Measurements from ENCODE around the gene OR2W1.
A peak's percentile ranks its signal among the peaks of the same experiment; 100 is the strongest.

OR2W1 gene

GRCh38 chr6:29071831-29072723, 27.1 kb upstream of the OR2W1 start:
- DNase-seq (ENCODE audit: extremely low spot score): peak; percentile 23
- ChIA-PET CTCF (interaction anchor here (0.8 to 1.6 kb wide), 2 partner anchors 17 to 31 kb away, joined by 4 to 5 read pairs; no protein-coding TSS in a partner anchor), POLR2A (no interaction called here)
- peak; percentile 44 for TF ChIP-seq CTCF (IDR thresholded peaks at IDR 0.05; ENCODE audit: control extremely low read depth, extremely low read depth, low read depth, missing control alignments)

GRCh38 chr6:29051680-29052079, 6.7 kb upstream of the OR2W1 start:
- no peak for DNase-seq (ENCODE audit: extremely low spot score)
- no peak for TF ChIP-seq CTCF (IDR thresholded peaks at IDR 0.05; ENCODE audit: control extremely low read depth, extremely low read depth, low read depth, missing control alignments)
- ChIA-PET POLR2A (no interaction called here), CTCF (interaction anchor here (1.4 to 1.8 kb wide), 2 partner anchors 12 to 215 kb away, joined by 3 to 4 read pairs; no protein-coding TSS in a partner anchor)

GRCh38 chr6:29035951-29036350, 9.0 kb downstream of the OR2W1 start:
- CTCF ChIA-PET: no interaction called here
- no peak for TF ChIP-seq CTCF (IDR thresholded peaks at IDR 0.05; ENCODE audit: control extremely low read depth, extremely low read depth, low read depth, missing control alignments)
- POLR2A ChIA-PET: no interaction called here
- DNase-seq (ENCODE audit: extremely low spot score): no peak

- CTCF ChIA-PET: interaction anchor here (1.0 to 1.4 kb wide), 3 partner anchors 11 to 191 kb away, joined by 3 read pairs; no protein-coding TSS in a partner anchor
- no peak for TF ChIP-seq CTCF (IDR thresholded peaks at IDR 0.05; ENCODE audit: control extremely low read depth, extremely low read depth, low read depth, missing control alignments)
- POLR2A ChIA-PET: no interaction called here
- DNase-seq (ENCODE audit: extremely low spot score): no peak
Observed at GRCh38 chr6:29028821-29029220, 16.2 kb downstream of the OR2W1 start.

- no peak for TF ChIP-seq CTCF (IDR thresholded peaks at IDR 0.05; ENCODE audit: control extremely low read depth, extremely low read depth, low read depth, missing control alignments)
- ChIA-PET POLR2A (no interaction called here), CTCF (no interaction called here)
- no peak for DNase-seq (ENCODE audit: extremely low spot score)
Observed at GRCh38 chr6:29025927-29026585, 18.9 kb downstream of the OR2W1 start.

GRCh38 chr6:29021434-29021833, 23.5 kb downstream of the OR2W1 start:
- TF ChIP-seq CTCF (IDR thresholded peaks at IDR 0.05; ENCODE audit: control extremely low read depth, extremely low read depth, low read depth, missing control alignments): no peak
- ChIA-PET CTCF (interaction anchor here (2.8 kb wide), 1 partner anchor 184 kb away, joined by 12 read pairs; no protein-coding TSS in a partner anchor), POLR2A (no interaction called here)
- DNase-seq (ENCODE audit: extremely low spot score): no peak
